Kidney (tissue), 14 donors: ENCODE results near the gene STK32B. TPM values are rescaled to one million over a fixed set of nuclear protein-coding genes. Genes with fewer than 3 reads are reported as not detected.

ENCODE experiments used
- DNase-seq, 5 donors: peaks; one replicate each; pipeline ENCODE4 v3.0.0-alpha.2; 2013 to 2020
- FAIRE-seq: peaks from 2 replicates; lab custom pipeline; 2012; peaks lifted over from hg19 to GRCh38; lab: Jason Lieb, UNC
- H3K27ac ChIP-seq, 2 donors: one replicate each; pipeline ENCODE4 v1.7.0; 2013; ENCODE audit warnings: low read depth in 2 of 2, low read length in 2 of 2, inconsistent platforms in 1 of 2
- H3K27me3 ChIP-seq: one replicate; pipeline ENCODE4 v1.7.1; 2013; ENCODE audit warnings: low read length, inconsistent platforms; ENCODE audit not compliant: control insufficient read depth, insufficient read depth
- H3K36me3 ChIP-seq, 3 donors: one replicate each; pipeline versions ENCODE4 v1.7.0 to v1.7.1; 2013; ENCODE audit warnings: low read length in 3 of 3, control low read depth in 1 of 3, inconsistent platforms in 1 of 3; ENCODE audit not compliant: insufficient read depth in 3 of 3, control insufficient read depth in 2 of 3
- H3K4me1 ChIP-seq, 3 donors: one replicate each; pipeline versions ENCODE4 v1.7.0 to v1.7.1; 2013; ENCODE audit warnings: low read length in 3 of 3, inconsistent platforms in 1 of 3, low read depth in 1 of 3; ENCODE audit not compliant: control insufficient read depth in 2 of 3, insufficient read depth in 2 of 3
- H3K4me3 ChIP-seq, 3 donors: one replicate each; pipeline versions ENCODE4 v1.7.0 to v1.8.1; 2013; ENCODE audit warnings: low read length in 3 of 3, control low read depth in 1 of 3, inconsistent platforms in 1 of 3
- H3K9ac ChIP-seq, 3 donors: one replicate each; pipeline versions ENCODE4 v1.7.0 to v1.7.1; 2013; ENCODE audit warnings: low read length in 3 of 3, control low read depth in 1 of 3, inconsistent platforms in 1 of 3
- H3K9me3 ChIP-seq, 3 donors: one replicate each; pipeline versions ENCODE4 v1.7.0 to v1.7.1; 2013; ENCODE audit warnings: low read length in 3 of 3, control low read depth in 1 of 3, inconsistent platforms in 1 of 3; ENCODE audit not compliant: control insufficient read depth in 2 of 3, insufficient read depth in 1 of 3
- CTCF ChIP-seq: IDR thresholded peaks from 3 replicates; pipeline ENCODE4 v1.5.1; 2012; ENCODE audit warnings: mild to moderate bottlenecking, moderate library complexity, borderline replicate concordance; ENCODE audit not compliant: insufficient read depth; ENCODE audit errors: extremely low read depth
- intact Hi-C: fragments of 100-400 bp; cut with DNase I; formaldehyde crosslinking; loops from one replicate; pipeline ENCODE4 v1.11.1; 2022
- polyA plus RNA-seq: library from polyadenylated mRNA; stranded (reverse); fragments of 350-450 nt; fragmentation: Illumina TruSeq; extraction: RNeasy Lipid Tissue Mini Kit (QIAGEN cat#74804); gene quantifications from one replicate; pipeline ENCODE4 v1.2.3, GENCODE V29; 2014; ENCODE audit warnings: low read depth, low replicate concordance; ENCODE audit not compliant: insufficient read depth
- total RNA-seq: library from RNA; stranded (reverse); fragmentation: NEBNext Ultra II Directional; extraction: Animal tissue kit (Norgen Biotek cat#: 25700); gene quantifications from one replicate; pipeline ENCODE4 v1.2.1, GENCODE V29; 2021
- donor health status: control.
- donor health status: control.
- donor health status: control.
- donor health status: control.
- donor health status: control.
- donor health status: DM: yes; HTN: yes; CAD: no.
- donor health status: Normal renal cell carcinoma (clear cell type).

Gene STK32B
- total and polyA plus RNA-seq, 2 donors from 2014 or later = 18.1 to 18.2 TPM

GRCh38 chr4:5544762-5545161, 493.5 kb downstream of the STK32B start:
- Histone ChIP-seq H3K36me3 (no peaks in the 10 kb centered on the region), H3K9me3 (no peaks in the 10 kb centered on the region), H3K27ac (no peak overlapping the region), H3K27me3 (no peaks in the 10 kb centered on the region), H3K4me3 (no peak overlapping the region), H3K4me1 (no peaks in the 10 kb centered on the region), H3K9ac (no peak overlapping the region)
- intact Hi-C loops = no loop called here
- DNase-seq (no peak), FAIRE-seq (no peak)
- no peak for TF ChIP-seq CTCF

- intact Hi-C loops = no loop called here
- no peak for FAIRE-seq
- TF ChIP-seq CTCF = no peak
Observed at GRCh38 chr4:5545271-5545670, 494.0 kb downstream of the STK32B start.

GRCh38 chr4:5547651-5548249, 496.5 kb downstream of the STK32B start:
- H3K4me3 ChIP-seq = no peak overlapping the region

More at GRCh38 chr4:5545271-5545670, 494.0 kb downstream of the STK32B start:
- Histone ChIP-seq H3K9ac (no peak overlapping the region), H3K4me3 (no peak overlapping the region), H3K4me1 (no peaks in the 10 kb centered on the region), H3K27me3 (no peaks in the 10 kb centered on the region), H3K9me3 (no peaks in the 10 kb centered on the region), H3K36me3 (no peaks in the 10 kb centered on the region), H3K27ac (no peak overlapping the region)
- no peak for DNase-seq

More at GRCh38 chr4:5547651-5548249, 496.5 kb downstream of the STK32B start:
- no peaks in the 10 kb centered on the region for H3K4me1 ChIP-seq
- DNase-seq (no peak), FAIRE-seq (no peak)
- H3K9ac ChIP-seq = no peak overlapping the region
- no peak for TF ChIP-seq CTCF
- no peaks in the 10 kb centered on the region for H3K9me3 ChIP-seq
- intact Hi-C loops = no loop called here
- H3K36me3 ChIP-seq = no peaks in the 10 kb centered on the region
- H3K27ac ChIP-seq = no peak overlapping the region
- H3K27me3 ChIP-seq = no peaks in the 10 kb centered on the region

Other genes starting within 250 kb of the STK32B start
- 2.3 TPM for gene MSX1, start 191.8 kb upstream of the STK32B start, total RNA-seq
- 3.0 TPM for gene MSX1, start 191.8 kb upstream of the STK32B start, polyA plus RNA-seq
- 1.7 TPM for gene CYTL1, start 32.0 kb upstream of the STK32B start, total RNA-seq
- not detected for gene CYTL1, start 32.0 kb upstream of the STK32B start, polyA plus RNA-seq